HCT116 (cell line): ENCODE results near the gene CPED1. TPM values are rescaled to one million over a fixed set of nuclear protein-coding genes. Genes with fewer than 3 reads are reported as not detected.
"Not testable (repeated sequence)": the region's sequence is repeated elsewhere in the genome, so short reads cannot be mapped to it uniquely, and the experiment has no call there.

Source experiments
- ATAC-seq: fragments of 200-7000 bp; cut with Tn5 transposase; 2 replicates; pipeline ENCODE4 v1.9.1; 2020; ENCODE audit warnings: mild to moderate bottlenecking, moderate library complexity
- BruUV-seq: library from RNA; stranded (reverse); fragments of 400-500 nt; replicated peaks from 2 replicates; lab custom pipeline; 2021; lab: Mats Ljungman, UMichigan
- CTCF ChIA-PET: fragments of 300-600 bp; sonication (Branson Sonifier 250); formaldehyde crosslinking; loops from one replicate; lab custom pipeline; 2021; ENCODE audit warnings: antibody characterized with exemption; lab: Charles Lee
- POLR2A ChIA-PET: fragments of 300-600, 350-600 bp; sonication (Branson Sonifier 250); formaldehyde crosslinking; loops from one replicate; lab custom pipeline; 2021; ENCODE audit warnings: antibody characterized with exemption; lab: Charles Lee
- RAD21 ChIA-PET, 2 experiments: fragments of 300-600 bp; sonication (Branson Sonifier 250); formaldehyde crosslinking; loops; one replicate each; lab custom pipeline; 2023; ENCODE audit warnings: low total read pairs in 2 of 2; ENCODE audit not compliant: uncharacterized antibody in 2 of 2, unreplicated experiment in 2 of 2, low non-redundant PET in 1 of 2; lab: Charles Lee
- DNase-seq: peaks from one replicate; pipeline ENCODE4 v3.0.0-alpha.2; 2010; ENCODE audit warnings: low read depth, low spot score
- H2AFZ ChIP-seq: fragments of 200-600 bp; shearing (Covaris generic), sonication (generic); 2 replicates; pipeline ENCODE4 v1.6.1; 2017; ENCODE audit warnings: low read depth, mixed run types, mixed read lengths, antibody characterized with exemption, low read length; ENCODE audit not compliant: poor library complexity, severe bottlenecking
- H3K27ac ChIP-seq: 2 replicates; pipeline ENCODE4 v1.5.1; 2012; ENCODE audit warnings: low read depth, low read length
- H3K27me3 ChIP-seq: fragments of 200-600 bp; sonication (generic); 2 replicates; pipeline ENCODE4 v1.6.1; 2016; ENCODE audit warnings: mixed run types, low read length, mixed read lengths; ENCODE audit not compliant: insufficient read depth
- H3K36me3 ChIP-seq, 2 experiments: fragments of 200-500 bp in 1 of 2; fragments of 200-600 bp in 1 of 2; sonication (Bioruptor generic) in 1 of 2; sonication (generic) in 1 of 2; 2 replicates each; pipeline versions ENCODE4 v1.5.1 to v1.6.1; 2014 to 2016; ENCODE audit warnings: low read length in 2 of 2, inconsistent platforms in 1 of 2, mixed read lengths in 1 of 2, mixed run types in 1 of 2; ENCODE audit not compliant: insufficient read depth in 2 of 2, control insufficient read depth in 1 of 2
- H3K4me1 ChIP-seq, 2 experiments: fragments of 200-600 bp in 1 of 2; sonication (generic) in 1 of 2; 2 replicates each; pipeline versions ENCODE4 v1.5.1 to v1.6.1; 2012 to 2017; ENCODE audit warnings: low read length in 2 of 2, inconsistent platforms in 1 of 2, mild to moderate bottlenecking in 1 of 2, mixed read lengths in 1 of 2, mixed run types in 1 of 2, moderate library complexity in 1 of 2; ENCODE audit not compliant: insufficient read depth in 2 of 2, control insufficient read depth in 1 of 2
- H3K4me2 ChIP-seq: fragments of 200-600 bp; sonication (generic); 2 replicates; pipeline ENCODE4 v1.6.1; 2017; ENCODE audit warnings: mixed run types, low read length, mixed read lengths
- H3K4me3 ChIP-seq, 2 experiments: fragments of 200-600 bp in 1 of 2; sonication (generic) in 1 of 2; replicated peaks in 1 of 2; 2 replicates each; pipeline ENCODE4 v1.5.1; 2011 to 2016; ENCODE audit warnings: low read length in 2 of 2, control low read depth in 1 of 2, low read depth in 1 of 2, mild to moderate bottlenecking in 1 of 2, mixed read lengths in 1 of 2, mixed run types in 1 of 2
- H3K79me2 ChIP-seq: fragments of 200-600 bp; sonication (generic); 2 replicates; pipeline ENCODE4 v1.6.1; 2017; ENCODE audit warnings: mild to moderate bottlenecking, mixed run types, low read length, moderate library complexity, mixed read lengths; ENCODE audit not compliant: insufficient read depth
- H3K9ac ChIP-seq: fragments of 200-600 bp; sonication (generic); 2 replicates; pipeline ENCODE4 v1.6.1; 2016; ENCODE audit warnings: low read length, mixed read lengths
- H3K9me2 ChIP-seq: fragments of 200-600 bp; sonication (generic), shearing (Covaris generic); 2 replicates; pipeline ENCODE4 v1.6.1; 2017; ENCODE audit warnings: mixed run types, mild to moderate bottlenecking, moderate library complexity; ENCODE audit not compliant: insufficient read depth
- H3K9me3 ChIP-seq, 2 experiments: fragments of 200-500 bp in 1 of 2; fragments of 200-600 bp in 1 of 2; sonication (Bioruptor generic) in 1 of 2; sonication (generic) in 1 of 2; 2 replicates each; pipeline ENCODE4 v1.6.1; 2014 to 2017; ENCODE audit warnings: low read length in 2 of 2, mixed read lengths in 2 of 2, inconsistent platforms in 1 of 2, low read depth in 1 of 2, mild to moderate bottlenecking in 1 of 2, mixed run types in 1 of 2, moderate library complexity in 1 of 2; ENCODE audit not compliant: control insufficient read depth in 1 of 2, insufficient read depth in 1 of 2
- H4K20me1 ChIP-seq: fragments of 200-600 bp; sonication (generic), shearing (Covaris generic); 2 replicates; pipeline ENCODE4 v1.6.1; 2017; ENCODE audit warnings: mixed run types, mild to moderate bottlenecking, moderate library complexity; ENCODE audit not compliant: insufficient read depth
- FOSL1 ChIP-seq: IDR thresholded peaks from 2 replicates; pipeline ENCODE4 v1.6.1; 2012; ENCODE audit warnings: low read depth
- intact Hi-C: fragments of 100-400 bp; cut with micrococcal nuclease; formaldehyde crosslinking; loops from 2 replicates; pipeline ENCODE4 v1.10.0; 2022
- total RNA-seq: library from RNA; stranded (reverse); gene quantifications from one replicate; pipeline ENCODE4 v1.2.1, GENCODE V29; 2021; ENCODE audit not compliant: unreplicated experiment

The CPED1 gene
- total RNA-seq, 1 experiment from 2014 or later = 1.2 TPM

DNA sequence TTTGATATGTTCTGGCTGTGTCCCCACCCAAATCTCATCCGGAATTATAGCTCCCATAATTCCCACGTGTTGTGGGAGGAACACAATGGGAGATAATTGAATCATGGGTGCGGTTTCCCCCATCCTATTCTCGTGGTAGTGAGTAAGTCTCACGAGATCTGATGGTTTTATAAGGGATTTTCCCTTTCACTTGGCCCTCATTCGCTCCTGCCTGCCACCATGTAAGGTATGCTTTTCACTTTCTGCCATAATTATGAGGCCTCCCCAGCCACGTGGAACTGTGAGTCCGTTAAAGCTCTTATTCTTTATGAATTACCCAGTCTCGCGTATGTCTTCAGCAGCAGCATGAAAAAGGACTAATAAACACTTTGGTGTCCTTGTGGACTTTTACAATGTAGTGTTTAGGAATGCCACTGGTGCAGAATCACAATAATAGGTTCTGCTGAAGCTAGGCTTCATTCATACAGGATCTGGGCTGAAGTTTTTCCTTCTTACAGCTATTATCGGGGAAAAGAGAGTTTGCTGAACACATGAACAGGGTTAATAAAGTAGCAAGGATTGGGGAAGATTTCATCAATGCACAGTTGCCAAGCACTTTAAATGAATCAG, 74.3 kb downstream of the CPED1 start:
- Histone ChIP-seq H3K9me3 (no peaks in the 10 kb centered on the region), H3K36me3 (no peaks in the 10 kb centered on the region), H3K27ac (no peak overlapping the region), H3K4me2 (no peak overlapping the region), H3K4me3 (no peak overlapping the region), H3K27me3 (no peaks in the 10 kb centered on the region), H3K9me2 (no peaks in the 10 kb centered on the region), H4K20me1 (no peaks in the 10 kb centered on the region), H2AFZ (no peak overlapping the region), H3K79me2 (no peaks in the 10 kb centered on the region), H3K4me1 (no peaks in the 10 kb centered on the region), H3K9ac (no peak overlapping the region)
- ChIA-PET RAD21 (no interaction called here), CTCF (interaction anchor here (0.6 to 0.9 kb wide), 2 partner anchors 19 to 76 kb away, joined by 4 to 5 read pairs; no protein-coding TSS in a partner anchor), POLR2A (no interaction called here)
- no peak for ATAC-seq
- DNase-seq = no peak
- intact Hi-C loops = no loop called here
- no peak for TF ChIP-seq FOSL1
- no TSS peak for BruUV-seq

DNA sequence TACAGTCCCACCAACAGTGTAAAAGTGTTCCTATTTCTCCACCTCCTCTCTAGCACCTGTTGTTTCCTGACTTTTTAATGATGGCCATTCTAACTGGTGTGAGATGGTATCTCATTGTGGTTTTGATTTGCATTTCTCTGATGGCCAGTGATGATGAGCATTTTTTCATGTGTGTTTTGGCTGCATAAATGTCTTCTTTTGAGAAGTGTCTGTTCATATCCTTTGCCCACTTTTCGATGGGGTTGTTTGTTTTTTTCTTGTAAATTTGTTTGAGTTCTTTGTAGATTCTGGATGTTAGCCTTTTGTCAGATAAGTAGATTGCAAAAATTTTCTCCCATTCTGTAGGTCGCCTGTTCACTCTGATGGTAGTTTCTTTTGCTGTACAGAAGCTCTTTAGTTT, 79.2 kb downstream of the CPED1 start:
- H3K9me2 ChIP-seq, intact Hi-C loops, H3K27me3 ChIP-seq, POLR2A ChIA-PET, H3K9ac ChIP-seq, H3K79me2 ChIP-seq, CTCF ChIA-PET, RAD21 ChIA-PET, H3K9me3 ChIP-seq, H3K27ac ChIP-seq, ATAC-seq, DNase-seq, H4K20me1 ChIP-seq, H3K36me3 ChIP-seq, H3K4me3 ChIP-seq, H3K4me2 ChIP-seq, H3K4me1 ChIP-seq, BruUV-seq, H2AFZ ChIP-seq: not testable (repeated sequence)
